Bronchial epithelial cell (primary cell): ENCODE data around the gene KRT12. TPM values are rescaled to one million over a fixed set of nuclear protein-coding genes. Genes with fewer than 3 reads are reported as not detected.

Source experiments
- DNase-seq: peaks from one replicate; pipeline ENCODE4 v3.0.0-alpha.2; 2010; ENCODE audit warnings: low read depth
- FAIRE-seq: peaks from 2 replicates; lab custom pipeline; 2011; peaks lifted over from hg19 to GRCh38; lab: Jason Lieb, UNC
- H3K27me3 ChIP-seq: 2 replicates; pipeline ENCODE4 v1.5.1; 2011; ENCODE audit warnings: low read length; ENCODE audit not compliant: control insufficient read depth, insufficient read depth
- H3K36me3 ChIP-seq: 2 replicates; pipeline ENCODE4 v1.5.1; 2011; ENCODE audit warnings: low read length; ENCODE audit not compliant: control insufficient read depth, insufficient read depth
- H3K4me3 ChIP-seq: 2 replicates; pipeline ENCODE4 v1.5.1; 2011; ENCODE audit warnings: mild to moderate bottlenecking, low read depth, low read length, control low read depth
- CTCF ChIP-seq: IDR thresholded peaks from 2 replicates; pipeline ENCODE4 v1.5.1; 2011; ENCODE audit warnings: mild to moderate bottlenecking, moderate library complexity, low read length, control low read depth, inconsistent platforms; ENCODE audit not compliant: insufficient read depth, severe bottlenecking
- total RNA-seq: library from RNA; depleted of rRNA; stranded (reverse); fragments of >200 nt; gene quantifications from 2 replicates; pipeline ENCODE4 v1.2.1, GENCODE V29; 2014

KRT12 gene
- total RNA-seq, 1 donor from 2014 or later = not detected

- FAIRE-seq (no peak), DNase-seq (no peak)
- no peak overlapping the region for H3K4me3 ChIP-seq
- H3K27me3 ChIP-seq = no peaks in the 10 kb centered on the region
- H3K36me3 ChIP-seq = no peaks in the 10 kb centered on the region
- no peak for TF ChIP-seq CTCF
Measured at GRCh38 chr17:40883031-40883430, 16.0 kb upstream of the KRT12 start.

DNA sequence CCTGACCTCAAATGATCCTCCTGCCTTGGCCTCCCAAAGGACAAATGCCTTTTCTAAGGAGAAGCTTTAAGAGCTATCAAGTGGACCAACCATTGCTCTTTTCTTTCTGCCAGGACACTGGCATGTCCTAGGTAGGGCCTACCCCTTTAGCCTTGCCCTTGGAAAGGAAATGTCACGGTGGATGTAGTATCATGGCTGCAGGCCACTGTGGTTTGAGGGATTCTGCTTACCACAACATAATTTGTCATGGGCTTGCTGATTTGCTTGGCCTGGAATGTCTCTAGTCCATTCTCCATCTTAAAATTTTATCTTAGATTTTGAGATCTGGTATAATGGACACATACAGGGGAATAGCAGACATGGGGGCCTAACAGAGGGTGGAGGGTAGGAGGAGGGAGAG lies 12.0 kb upstream of the KRT12 start:
- FAIRE-seq (no peak), DNase-seq (no peak)
- no peak for TF ChIP-seq CTCF
- Histone ChIP-seq H3K4me3 (no peak overlapping the region), H3K27me3 (no peaks in the 10 kb centered on the region), H3K36me3 (no peaks in the 10 kb centered on the region)

DNA sequence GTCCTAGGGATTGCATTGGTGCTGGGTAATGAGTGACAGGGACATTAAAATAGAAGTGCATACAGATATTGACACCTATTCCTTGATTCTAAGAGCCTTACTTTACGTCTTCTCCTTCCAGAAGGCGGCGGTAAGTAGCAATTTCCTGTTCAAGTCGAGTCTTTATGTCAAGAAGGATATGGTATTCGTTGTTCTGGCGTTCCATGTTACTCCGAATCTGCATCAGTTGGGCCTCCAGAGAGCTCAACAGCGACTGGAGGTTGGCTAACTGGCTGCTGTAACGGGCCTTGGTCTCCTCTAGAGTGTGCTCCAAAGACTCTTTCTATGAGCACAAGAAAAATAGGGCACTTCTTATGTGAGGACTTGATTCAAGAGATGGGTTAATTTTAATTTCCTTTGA lies 11.0 kb upstream of the KRT12 start:
- Histone ChIP-seq H3K27me3 (no peaks in the 10 kb centered on the region), H3K4me3 (no peak overlapping the region), H3K36me3 (no peaks in the 10 kb centered on the region)
- TF ChIP-seq CTCF = no peak
- FAIRE-seq = no peak
- DNase-seq = no peak

GRCh38 chr17:40873801-40874200 lies 6.8 kb upstream of the KRT12 start:
- DNase-seq (no peak), FAIRE-seq (no peak)
- no peak overlapping the region for H3K4me3 ChIP-seq
- no peaks in the 10 kb centered on the region for H3K27me3 ChIP-seq
- H3K36me3 ChIP-seq = no peaks in the 10 kb centered on the region
- TF ChIP-seq CTCF = no peak

- FAIRE-seq = no peak
- Histone ChIP-seq H3K4me3 (no peak overlapping the region), H3K36me3 (no peaks in the 10 kb centered on the region), H3K27me3 (no peaks in the 10 kb centered on the region)
- no peak for DNase-seq
- no peak for TF ChIP-seq CTCF
Measured at GRCh38 chr17:40873255-40873654, 6.2 kb upstream of the KRT12 start.

GRCh38 chr17:40872416-40872815 lies 5.4 kb upstream of the KRT12 start:
- no peak for TF ChIP-seq CTCF

More at GRCh38 chr17:40872416-40872815, 5.4 kb upstream of the KRT12 start:
- Histone ChIP-seq H3K27me3 (no peaks in the 10 kb centered on the region), H3K4me3 (no peak overlapping the region), H3K36me3 (no peaks in the 10 kb centered on the region)
- DNase-seq (no peak), FAIRE-seq (no peak)
